ENCODE results near the gene MEGF9.

- TF ChIP-seq IRF3 (IDR thresholded peaks at IDR 0.05; ENCODE audit: low read depth, low read length) (no peak), CTCF (IDR thresholded peaks at IDR 0.05) (no peak)
These were observed 102.6 kb downstream of the MEGF9 start for GRCh38 chr9:120611690-120612068.

All from SK-N-SH (cell line).